HepG2 (cell line): ENCODE measurements around the gene DNMT3A. TPM values are rescaled to one million over a fixed set of nuclear protein-coding genes. Genes with fewer than 3 reads are reported as not detected.

Experiments used
- ELF3 ChIP-seq: IDR thresholded peaks from 2 replicates; pipeline ENCODE4 v1.6.1; 2016; ENCODE audit warnings: missing genetic modification reagents, missing compliant biosample characterization
- ESRRA ChIP-seq: sonication (generic); formaldehyde crosslinking; IDR thresholded peaks from 2 replicates; pipeline ENCODE4 v1.5.1; 2020; ENCODE audit warnings: mild to moderate bottlenecking, low read depth, missing genetic modification reagents
- KLF16 ChIP-seq, 2 experiments: sonication (generic) in 1 of 2; formaldehyde crosslinking in 1 of 2; IDR thresholded peaks; 2 replicates each; pipeline versions ENCODE4 v1.6.1 to v1.8.0; 2016 to 2023; ENCODE audit warnings: missing genetic modification reagents in 2 of 2, missing compliant biosample characterization in 1 of 2
- MTA1 ChIP-seq: sonication (generic); formaldehyde crosslinking; IDR thresholded peaks from 2 replicates; pipeline ENCODE4 v1.4.0; 2020; ENCODE audit warnings: missing genetic modification reagents, mild to moderate bottlenecking, borderline replicate concordance
- NFYC ChIP-seq: IDR thresholded peaks from 2 replicates; pipeline ENCODE4 v1.6.1; 2016; ENCODE audit warnings: missing genetic modification reagents, missing compliant biosample characterization
- PPARG ChIP-seq: conservative IDR thresholded peaks from 2 replicates; pipeline ENCODE4 v1.6.1; 2016; ENCODE audit warnings: missing biosample characterization, missing genetic modification reagents
- RAD51 ChIP-seq: fragments of 450-650 bp; IDR thresholded peaks from 2 replicates; pipeline ENCODE4 v1.6.1; 2016; ENCODE audit warnings: borderline replicate concordance
- REPIN1 ChIP-seq: sonication (generic); formaldehyde crosslinking; IDR thresholded peaks from 2 replicates; pipeline ENCODE4 v1.8.0; 2022; ENCODE audit warnings: missing genetic modification reagents, low read depth, mild to moderate bottlenecking, borderline replicate concordance
- SNAPC5 ChIP-seq: sonication (generic); formaldehyde crosslinking; IDR thresholded peaks from 2 replicates; pipeline ENCODE4 v1.8.1; 2023; ENCODE audit warnings: mild to moderate bottlenecking, missing genetic modification reagents, borderline replicate concordance
- ZFP62 ChIP-seq: sonication (generic); formaldehyde crosslinking; IDR thresholded peaks from 2 replicates; pipeline ENCODE4 v1.4.0; 2020; ENCODE audit warnings: missing genetic modification reagents
- ZFP91 ChIP-seq: sonication (generic); formaldehyde crosslinking; IDR thresholded peaks from 2 replicates; pipeline ENCODE4 v1.9.0; 2022; ENCODE audit warnings: missing genetic modification reagents, mild to moderate bottlenecking, borderline replicate concordance
- ZFX ChIP-seq: sonication (generic); formaldehyde crosslinking; IDR thresholded peaks from 2 replicates; pipeline ENCODE4 v1.4.0; 2020; ENCODE audit warnings: mild to moderate bottlenecking, low read depth, missing genetic modification reagents, moderate library complexity
- ZNF263 ChIP-seq: sonication (generic); formaldehyde crosslinking; IDR thresholded peaks from 2 replicates; pipeline ENCODE4 v1.4.0; 2020; ENCODE audit warnings: missing genetic modification reagents
- ZNF441 ChIP-seq: sonication (generic); formaldehyde crosslinking; IDR thresholded peaks from 2 replicates; pipeline ENCODE4 v1.7.0; 2021; ENCODE audit warnings: missing genetic modification reagents, borderline replicate concordance
- ZNF546 ChIP-seq: sonication (generic); formaldehyde crosslinking; conservative IDR thresholded peaks from 2 replicates; pipeline ENCODE4 v1.8.1; 2023; ENCODE audit warnings: mild to moderate bottlenecking, missing genetic modification reagents
- ZNF614 ChIP-seq: IDR thresholded peaks from 2 replicates; pipeline ENCODE4 v1.6.1; 2018; ENCODE audit warnings: missing biosample characterization, missing genetic modification reagents, inconsistent platforms, borderline replicate concordance
- ZNF776 ChIP-seq: sonication (generic); formaldehyde crosslinking; IDR thresholded peaks from 2 replicates; pipeline ENCODE4 v1.4.0; 2020; ENCODE audit warnings: mild to moderate bottlenecking, missing genetic modification reagents
- ZXDC ChIP-seq: sonication (generic); formaldehyde crosslinking; IDR thresholded peaks from 2 replicates; pipeline ENCODE4 v1.5.0; 2020; ENCODE audit warnings: mild to moderate bottlenecking, missing genetic modification reagents
- polyA plus RNA-seq, 8 experiments: library from polyadenylated mRNA; depleted of rRNA in 3 of 8; stranded (reverse) in 7 of 8; unstranded in 1 of 8; fragments of >200 nt; fragmentation: Illumina TruSeq in 4 of 8; extraction: Trizol in 4 of 8; gene quantifications; 2 replicates each; pipeline versions ENCODE4 v1.2.1 to v1.2.3, GENCODE V29; 2011 to 2016; ENCODE audit warnings: low read depth in 4 of 8, missing spikeins in 1 of 8, mixed read lengths in 1 of 8; ENCODE audit not compliant: insufficient read depth in 1 of 8
- total RNA-seq, 5 experiments: library from RNA; depleted of rRNA; stranded (reverse); fragments of >200 nt; fragmentation: Illumina TruSeq; extraction: Trizol; gene quantifications; 2 replicates each; pipeline ENCODE4 v1.2.3, GENCODE V29; 2016; ENCODE audit warnings: low read depth in 1 of 5
- TF ChIP-seq, protein P1 (sequence below): sonication (generic); formaldehyde crosslinking; IDR thresholded peaks from 2 replicates; pipeline ENCODE4 v1.8.1; 2022; ENCODE audit warnings: mild to moderate bottlenecking, missing genetic modification reagents
- TF ChIP-seq, protein P2 (sequence below): sonication (generic); formaldehyde crosslinking; conservative IDR thresholded peaks from 2 replicates; pipeline ENCODE4 v1.4.0; 2020; ENCODE audit warnings: missing genetic modification reagents
- TF ChIP-seq, protein P3 (sequence below): sonication (generic); formaldehyde crosslinking; IDR thresholded peaks from 2 replicates; pipeline ENCODE4 v1.4.0; 2020; ENCODE audit warnings: low read depth, mild to moderate bottlenecking, missing genetic modification reagents

Gene DNMT3A
- total and polyA plus RNA-seq, 2 of the 13 experiments (the other 11 are each of a cell fraction or from before 2014, with no cell fraction given) = 14.7 to 29.1 TPM

DNA sequence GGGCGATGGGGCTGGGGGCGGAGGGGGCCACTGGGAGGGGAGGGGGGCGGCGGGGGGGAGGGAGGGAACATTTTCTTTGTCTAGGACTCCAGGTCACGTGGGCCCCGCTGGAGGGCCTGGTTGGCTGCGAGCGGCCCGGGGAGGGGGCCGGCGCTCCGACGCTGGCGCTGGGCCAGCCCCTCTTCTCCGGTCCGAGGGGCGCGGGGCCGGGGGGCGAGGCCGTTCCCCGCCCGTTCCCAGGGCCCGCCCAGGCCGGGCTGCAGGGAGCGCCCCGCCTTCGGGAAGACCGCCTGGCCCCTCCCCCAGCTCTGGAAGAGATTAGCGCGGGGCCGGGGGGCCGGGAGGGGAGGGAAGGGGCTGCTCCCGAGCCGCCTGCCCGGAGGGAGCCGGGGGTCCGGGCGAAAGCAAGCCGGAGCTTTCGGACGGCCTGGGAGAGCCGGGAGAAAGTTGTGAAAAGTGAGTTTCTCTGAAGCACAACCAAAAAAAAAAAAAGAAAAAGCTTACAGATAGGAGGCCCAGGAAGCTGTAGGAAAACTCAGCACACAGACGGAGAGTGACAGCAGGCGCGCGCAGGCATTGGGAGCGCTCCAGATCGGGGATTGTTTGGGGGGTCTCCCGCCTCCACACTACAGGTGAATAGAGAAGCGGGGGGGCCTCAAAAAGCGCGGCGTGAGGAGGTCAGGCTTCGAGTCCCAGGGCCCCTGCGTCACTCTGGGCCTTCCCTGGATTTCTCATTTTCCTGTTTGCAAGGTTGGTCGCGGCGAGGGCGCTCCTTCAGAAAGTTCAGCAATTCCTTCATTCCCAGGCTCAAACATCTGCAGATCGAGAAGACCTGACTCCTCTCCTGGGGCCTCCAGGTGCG is 89.2 kb downstream of the DNMT3A start (continued):
- no peak for TF ChIP-seq ZNF614 (CRISPR knock-in tag)
- TF ChIP-seq ZNF263 (CRISPR knock-in tag) = no peak
- no peak; the same call in 1 of the 2 replicates for TF ChIP-seq ESRRA (CRISPR knock-in tag)
- TF ChIP-seq, protein P1, sequence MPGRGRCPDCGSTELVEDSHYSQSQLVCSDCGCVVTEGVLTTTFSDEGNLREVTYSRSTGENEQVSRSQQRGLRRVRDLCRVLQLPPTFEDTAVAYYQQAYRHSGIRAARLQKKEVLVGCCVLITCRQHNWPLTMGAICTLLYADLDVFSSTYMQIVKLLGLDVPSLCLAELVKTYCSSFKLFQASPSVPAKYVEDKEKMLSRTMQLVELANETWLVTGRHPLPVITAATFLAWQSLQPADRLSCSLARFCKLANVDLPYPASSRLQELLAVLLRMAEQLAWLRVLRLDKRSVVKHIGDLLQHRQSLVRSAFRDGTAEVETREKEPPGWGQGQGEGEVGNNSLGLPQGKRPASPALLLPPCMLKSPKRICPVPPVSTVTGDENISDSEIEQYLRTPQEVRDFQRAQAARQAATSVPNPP (CRISPR knock-in tag) = no peak
- no peak for TF ChIP-seq ZFP62
- TF ChIP-seq ZFX (CRISPR knock-in tag) = no peak; the same call in 1 of the 2 replicates
- TF ChIP-seq KLF16 (CRISPR knock-in tag; IDR thresholded peaks at IDR 0.05) = no peak
- TF ChIP-seq ZXDC = no peak
- TF ChIP-seq ELF3 (CRISPR knock-in tag) = no peak
- TF ChIP-seq MTA1 (CRISPR knock-in tag) = no peak
- 0 out of 2 replicates have a peak, but pooled peaks have one; percentile 50 for TF ChIP-seq ZFP91 (CRISPR knock-in tag)
- TF ChIP-seq, protein P2, sequence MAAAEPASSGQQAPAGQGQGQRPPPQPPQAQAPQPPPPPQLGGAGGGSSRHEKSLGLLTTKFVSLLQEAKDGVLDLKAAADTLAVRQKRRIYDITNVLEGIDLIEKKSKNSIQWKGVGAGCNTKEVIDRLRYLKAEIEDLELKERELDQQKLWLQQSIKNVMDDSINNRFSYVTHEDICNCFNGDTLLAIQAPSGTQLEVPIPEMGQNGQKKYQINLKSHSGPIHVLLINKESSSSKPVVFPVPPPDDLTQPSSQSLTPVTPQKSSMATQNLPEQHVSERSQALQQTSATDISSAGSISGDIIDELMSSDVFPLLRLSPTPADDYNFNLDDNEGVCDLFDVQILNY (CRISPR knock-in tag) = no peak
- TF ChIP-seq ZNF441 (CRISPR knock-in tag) = no peak
- peak; percentile 58 for TF ChIP-seq NFYC (CRISPR knock-in tag)
- TF ChIP-seq RAD51 = no peak
- no peak for TF ChIP-seq ZNF776 (CRISPR knock-in tag)
- no peak for TF ChIP-seq PPARG (CRISPR knock-in tag)
- TF ChIP-seq REPIN1 (CRISPR knock-in tag) = peak; percentile 28; the same call in 1 of the 2 replicates
- TF ChIP-seq ZNF546 (CRISPR knock-in tag) = no peak
- 0 out of 2 replicates have a peak, but pooled peaks have one; percentile 71 for TF ChIP-seq SNAPC5 (CRISPR knock-in tag)
- TF ChIP-seq, protein P3, sequence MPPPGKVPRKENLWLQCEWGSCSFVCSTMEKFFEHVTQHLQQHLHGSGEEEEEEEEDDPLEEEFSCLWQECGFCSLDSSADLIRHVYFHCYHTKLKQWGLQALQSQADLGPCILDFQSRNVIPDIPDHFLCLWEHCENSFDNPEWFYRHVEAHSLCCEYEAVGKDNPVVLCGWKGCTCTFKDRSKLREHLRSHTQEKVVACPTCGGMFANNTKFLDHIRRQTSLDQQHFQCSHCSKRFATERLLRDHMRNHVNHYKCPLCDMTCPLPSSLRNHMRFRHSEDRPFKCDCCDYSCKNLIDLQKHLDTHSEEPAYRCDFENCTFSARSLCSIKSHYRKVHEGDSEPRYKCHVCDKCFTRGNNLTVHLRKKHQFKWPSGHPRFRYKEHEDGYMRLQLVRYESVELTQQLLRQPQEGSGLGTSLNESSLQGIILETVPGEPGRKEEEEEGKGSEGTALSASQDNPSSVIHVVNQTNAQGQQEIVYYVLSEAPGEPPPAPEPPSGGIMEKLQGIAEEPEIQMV (CRISPR knock-in tag) = no peak
